ENCODE results near the gene BLOC1S1. TPM values are rescaled to one million over a fixed set of nuclear protein-coding genes. Genes with fewer than 3 reads are reported as not detected.

BLOC1S1 gene
- total RNA-seq, 1 experiment from 2014 or later, result 85.5 TPM

DNA sequence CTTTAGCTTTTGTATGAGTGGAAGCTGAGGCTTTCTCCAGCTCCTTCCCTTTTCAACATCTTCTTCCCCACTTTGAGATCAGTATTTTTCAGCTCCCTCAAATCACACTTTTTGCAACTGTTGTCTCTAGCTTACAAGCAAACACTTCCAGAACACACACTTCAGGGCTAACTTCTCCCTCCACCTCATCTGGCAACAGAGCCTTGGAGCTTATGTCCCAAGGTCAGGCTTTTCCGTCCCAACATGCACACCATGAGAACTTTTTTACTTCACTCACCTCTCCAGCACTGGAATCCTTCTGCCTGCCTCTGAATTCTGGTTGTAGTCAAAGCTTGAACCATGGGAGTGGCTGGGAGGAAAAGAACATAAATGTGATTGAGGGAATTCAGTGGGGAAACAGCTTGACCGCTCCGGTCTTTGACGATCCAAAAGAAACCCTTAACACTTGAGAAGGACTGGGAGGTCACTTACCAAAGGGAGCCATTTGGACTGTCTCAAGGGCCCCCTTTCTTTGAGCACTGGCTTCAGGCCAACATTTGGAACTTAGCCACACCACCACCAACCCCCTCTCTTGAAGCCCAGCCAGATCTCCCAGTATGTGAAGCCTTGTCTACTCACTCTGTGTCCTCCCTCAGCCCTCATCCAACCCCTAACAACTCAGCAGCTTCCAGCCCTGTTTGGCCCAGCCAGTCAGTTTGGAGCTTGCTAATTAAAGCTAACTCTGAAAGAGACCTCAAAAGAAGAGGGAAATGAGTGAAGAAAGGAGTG, 3.9 kb upstream of the BLOC1S1 start:
- Histone ChIP-seq H3K79me2 (ENCODE audit: insufficient read depth, low read length) (peaks cover 4% of the 10 kb centered on the region), H3K36me3 (ENCODE audit: control insufficient read depth in 1 of 2, insufficient read depth in 2 of 2, low read length in 2 of 2) (no peaks in the 10 kb centered on the region), H3K4me1 (ENCODE audit: control insufficient read depth in 1 of 2, insufficient read depth in 2 of 2, low read length in 2 of 2) (peaks cover 10 to 27% of the 10 kb centered on the region in 2 experiments), H3K9me3 (ENCODE audit: control insufficient read depth in 1 of 2, insufficient read depth in 1 of 2, low read depth in 1 of 2, low read length in 2 of 2) (no peaks in the 10 kb centered on the region), H4K20me1 (ENCODE audit: insufficient read depth) (no peaks in the 10 kb centered on the region), H3K9me2 (ENCODE audit: insufficient read depth) (no peaks in the 10 kb centered on the region), H3K27me3 (ENCODE audit: insufficient read depth, low read length) (peaks cover 26% of the 10 kb centered on the region; the same call in 1 of the 2 replicates), H3K4me2 (ENCODE audit: low read length) (no peak overlapping the region), H3K9ac (ENCODE audit: low read length) (no peak overlapping the region), H2AFZ (ENCODE audit: low read depth, low read length, poor library complexity, severe bottlenecking) (no peak overlapping the region), H3K27ac (ENCODE audit: low read depth, low read length) (no peak overlapping the region), H3K4me3 (replicated peaks in 1 of 2; ENCODE audit: low read depth in 1 of 2, low read length in 2 of 2) (no peak overlapping the region)
- intact Hi-C loops (cut with micrococcal nuclease), result no loop called here
- ChIA-PET POLR2A (no interaction called here), CTCF (interaction anchor here (2.0 kb wide), 1 partner anchor 9 kb away, joined by 7 read pairs; the partner anchor contains the start of gene RDH5), RAD21 (ENCODE audit: low non-redundant PET in 1 of 2, low total read pairs in 2 of 2, uncharacterized antibody in 2 of 2, unreplicated experiment in 2 of 2) (no interaction called here)
- ATAC-seq, result no peak
- TF ChIP-seq, protein P1, sequence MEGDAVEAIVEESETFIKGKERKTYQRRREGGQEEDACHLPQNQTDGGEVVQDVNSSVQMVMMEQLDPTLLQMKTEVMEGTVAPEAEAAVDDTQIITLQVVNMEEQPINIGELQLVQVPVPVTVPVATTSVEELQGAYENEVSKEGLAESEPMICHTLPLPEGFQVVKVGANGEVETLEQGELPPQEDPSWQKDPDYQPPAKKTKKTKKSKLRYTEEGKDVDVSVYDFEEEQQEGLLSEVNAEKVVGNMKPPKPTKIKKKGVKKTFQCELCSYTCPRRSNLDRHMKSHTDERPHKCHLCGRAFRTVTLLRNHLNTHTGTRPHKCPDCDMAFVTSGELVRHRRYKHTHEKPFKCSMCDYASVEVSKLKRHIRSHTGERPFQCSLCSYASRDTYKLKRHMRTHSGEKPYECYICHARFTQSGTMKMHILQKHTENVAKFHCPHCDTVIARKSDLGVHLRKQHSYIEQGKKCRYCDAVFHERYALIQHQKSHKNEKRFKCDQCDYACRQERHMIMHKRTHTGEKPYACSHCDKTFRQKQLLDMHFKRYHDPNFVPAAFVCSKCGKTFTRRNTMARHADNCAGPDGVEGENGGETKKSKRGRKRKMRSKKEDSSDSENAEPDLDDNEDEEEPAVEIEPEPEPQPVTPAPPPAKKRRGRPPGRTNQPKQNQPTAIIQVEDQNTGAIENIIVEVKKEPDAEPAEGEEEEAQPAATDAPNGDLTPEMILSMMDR (IDR thresholded peaks at IDR 0.05 in 2 of 3, conservative IDR thresholded peaks at IDR 0.05 in 1 of 3; ENCODE audit: borderline replicate concordance in 1 of 3, insufficient read depth in 1 of 3, low read depth in 2 of 3, low read length in 2 of 3), result no peak
- TF ChIP-seq, protein P2, sequence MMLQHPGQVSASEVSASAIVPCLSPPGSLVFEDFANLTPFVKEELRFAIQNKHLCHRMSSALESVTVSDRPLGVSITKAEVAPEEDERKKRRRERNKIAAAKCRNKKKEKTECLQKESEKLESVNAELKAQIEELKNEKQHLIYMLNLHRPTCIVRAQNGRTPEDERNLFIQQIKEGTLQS (IDR thresholded peaks at IDR 0.05), result no peak
- TF ChIP-seq POLR2AphosphoS5 (IDR thresholded peaks at IDR 0.05; ENCODE audit: low read depth, low read length) (no peak), RAD21 (IDR thresholded peaks at IDR 0.05; ENCODE audit: low read depth) (no peak), EZH2 (IDR thresholded peaks at IDR 0.05) (no peak)
- no peak for DNase-seq (ENCODE audit: low read depth, low spot score)
- no TSS peak for BruUV-seq (replicated peaks)
